ENCODE results near the gene FBXL22. TPM values are rescaled to one million over a fixed set of nuclear protein-coding genes. Genes with fewer than 3 reads are reported as not detected.

The FBXL22 gene
- polyA plus RNA-seq, 1 experiment, result 3.8 TPM

- Histone ChIP-seq H3K36me3 (ENCODE audit: control insufficient read depth, insufficient read depth, low read length) (peaks cover 4% of the 10 kb centered on the region), H3K27me3 (ENCODE audit: control insufficient read depth, insufficient read depth, low read length) (no peaks in the 10 kb centered on the region), H3K4me3 (ENCODE audit: low read depth, low read length) (no peak overlapping the region)
- CTCF ChIA-PET, result interaction anchor here (0.8 kb wide), 1 partner anchor 97 kb away, joined by 3 read pairs; no protein-coding TSS in a partner anchor
- POLR2A ChIA-PET, result interaction anchor here (0.6 kb wide), 1 partner anchor 32 kb away, joined by 3 read pairs; no protein-coding TSS in a partner anchor
- no peak for DNase-seq (ENCODE audit: low read depth)
- TF ChIP-seq, protein P1, sequence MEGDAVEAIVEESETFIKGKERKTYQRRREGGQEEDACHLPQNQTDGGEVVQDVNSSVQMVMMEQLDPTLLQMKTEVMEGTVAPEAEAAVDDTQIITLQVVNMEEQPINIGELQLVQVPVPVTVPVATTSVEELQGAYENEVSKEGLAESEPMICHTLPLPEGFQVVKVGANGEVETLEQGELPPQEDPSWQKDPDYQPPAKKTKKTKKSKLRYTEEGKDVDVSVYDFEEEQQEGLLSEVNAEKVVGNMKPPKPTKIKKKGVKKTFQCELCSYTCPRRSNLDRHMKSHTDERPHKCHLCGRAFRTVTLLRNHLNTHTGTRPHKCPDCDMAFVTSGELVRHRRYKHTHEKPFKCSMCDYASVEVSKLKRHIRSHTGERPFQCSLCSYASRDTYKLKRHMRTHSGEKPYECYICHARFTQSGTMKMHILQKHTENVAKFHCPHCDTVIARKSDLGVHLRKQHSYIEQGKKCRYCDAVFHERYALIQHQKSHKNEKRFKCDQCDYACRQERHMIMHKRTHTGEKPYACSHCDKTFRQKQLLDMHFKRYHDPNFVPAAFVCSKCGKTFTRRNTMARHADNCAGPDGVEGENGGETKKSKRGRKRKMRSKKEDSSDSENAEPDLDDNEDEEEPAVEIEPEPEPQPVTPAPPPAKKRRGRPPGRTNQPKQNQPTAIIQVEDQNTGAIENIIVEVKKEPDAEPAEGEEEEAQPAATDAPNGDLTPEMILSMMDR (IDR thresholded peaks at IDR 0.05; ENCODE audit: insufficient read depth, low read depth, low read length), result no peak
These were observed 33.1 kb upstream of the FBXL22 start for GRCh38 chr15:63564093-63564492.

GRCh38 chr15:63565536-63566186 is 31.5 kb upstream of the FBXL22 start:
- ChIA-PET POLR2A (no interaction called here), CTCF (no interaction called here)
- no peak for DNase-seq (ENCODE audit: low read depth)
- TF ChIP-seq, protein P1 (IDR thresholded peaks at IDR 0.05; ENCODE audit: insufficient read depth, low read depth, low read length), result no peak
- Histone ChIP-seq H3K27me3 (ENCODE audit: control insufficient read depth, insufficient read depth, low read length) (no peaks in the 10 kb centered on the region), H3K36me3 (ENCODE audit: control insufficient read depth, insufficient read depth, low read length) (peaks cover 5% of the 10 kb centered on the region), H3K4me3 (ENCODE audit: low read depth, low read length) (no peak overlapping the region)

- H3K36me3 ChIP-seq (ENCODE audit: control insufficient read depth, insufficient read depth, low read length), result peaks cover 1% of the 10 kb centered on the region; the same call in 1 of the 2 replicates
- DNase-seq (ENCODE audit: low read depth), result no peak
- CTCF ChIA-PET, result interaction anchor here (0.9 to 1.6 kb wide), 2 partner anchors 32 to 36 kb away, joined by 3 read pairs; no protein-coding TSS in a partner anchor
- H3K4me3 ChIP-seq (ENCODE audit: low read depth, low read length), result no peak overlapping the region
- TF ChIP-seq, protein P1 (IDR thresholded peaks at IDR 0.05; ENCODE audit: insufficient read depth, low read depth, low read length), result no peak
- POLR2A ChIA-PET, result no interaction called here
- H3K27me3 ChIP-seq (ENCODE audit: control insufficient read depth, insufficient read depth, low read length), result no peaks in the 10 kb centered on the region
These were observed 24.3 kb upstream of the FBXL22 start for GRCh38 chr15:63572749-63573464.

DNA sequence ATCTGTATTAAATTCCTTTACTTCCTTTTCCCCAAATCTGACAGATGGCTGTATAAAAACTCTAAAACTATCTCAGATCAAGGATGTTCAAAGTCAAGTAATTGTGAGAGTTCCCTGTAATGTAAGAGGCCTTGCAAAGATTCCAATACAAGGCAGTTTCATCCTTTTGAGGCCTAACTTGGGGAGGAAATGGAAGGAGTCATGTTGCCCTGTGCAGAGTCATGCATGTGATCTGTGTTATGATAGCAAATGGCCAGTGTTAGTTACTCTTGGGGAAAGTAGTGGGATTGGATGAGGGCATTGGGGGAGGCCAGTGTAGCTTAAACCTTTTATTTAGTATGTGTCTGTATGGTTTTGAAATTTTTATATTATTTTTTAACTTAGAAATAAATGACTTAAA is 23.7 kb upstream of the FBXL22 start:
- H3K36me3 ChIP-seq (ENCODE audit: control insufficient read depth, insufficient read depth, low read length), result 0 out of 2 replicates have a peak, but pooled peaks cover 1% of the 10 kb centered on the region
- TF ChIP-seq, protein P1 (IDR thresholded peaks at IDR 0.05; ENCODE audit: insufficient read depth, low read depth, low read length), result no peak
- no peak for DNase-seq (ENCODE audit: low read depth)
- ChIA-PET POLR2A (no interaction called here), CTCF (interaction anchor here (0.9 to 1.6 kb wide), 2 partner anchors 31 to 37 kb away, joined by 3 read pairs; no protein-coding TSS in a partner anchor)
- H3K27me3 ChIP-seq (ENCODE audit: control insufficient read depth, insufficient read depth, low read length), result no peaks in the 10 kb centered on the region
- H3K4me3 ChIP-seq (ENCODE audit: low read depth, low read length), result no peak overlapping the region

DNA sequence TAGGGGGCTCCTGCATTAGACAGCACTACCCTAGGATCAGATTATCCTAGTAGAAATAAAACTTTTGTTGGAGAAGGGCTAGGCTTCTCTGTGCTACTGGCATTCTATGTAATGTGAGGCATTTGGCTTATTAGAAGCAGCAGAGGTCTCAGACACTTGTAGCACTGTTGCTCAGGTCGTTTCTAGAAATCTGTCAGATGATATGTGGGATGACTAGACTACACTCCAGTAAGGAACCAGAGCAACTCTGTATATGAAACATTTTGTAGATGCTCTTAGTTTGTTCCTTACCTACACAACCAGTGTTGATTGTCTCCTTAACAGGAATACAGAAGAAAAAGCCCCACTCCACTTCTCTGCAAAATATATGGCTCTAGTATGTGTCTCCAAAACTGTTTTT is 21.9 kb upstream of the FBXL22 start:
- POLR2A ChIA-PET, result no interaction called here
- H3K4me3 ChIP-seq (ENCODE audit: low read depth, low read length), result no peak overlapping the region
- no peaks in the 10 kb centered on the region for H3K27me3 ChIP-seq (ENCODE audit: control insufficient read depth, insufficient read depth, low read length)
- no peak for DNase-seq (ENCODE audit: low read depth)
- TF ChIP-seq, protein P1 (IDR thresholded peaks at IDR 0.05; ENCODE audit: insufficient read depth, low read depth, low read length), result no peak
- CTCF ChIA-PET, result no interaction called here
- no peaks in the 10 kb centered on the region for H3K36me3 ChIP-seq (ENCODE audit: control insufficient read depth, insufficient read depth, low read length)

Measured in BJ (cell line).